NT2/D1 (cell line): ENCODE data around the gene CCNT2.

ENCODE experiments used
- SUZ12 ChIP-seq: IDR thresholded peaks from 2 replicates; pipeline ENCODE4 v1.6.1; 2011; ENCODE audit not compliant: insufficient read length, insufficient read depth; ENCODE audit errors: extremely low read depth
- YY1 ChIP-seq: IDR thresholded peaks from 2 replicates; pipeline ENCODE4 v1.6.1; 2011; ENCODE audit not compliant: insufficient read length, insufficient read depth
- ZNF274 ChIP-seq: IDR thresholded peaks from 2 replicates; pipeline ENCODE4 v1.6.1; 2011; ENCODE audit warnings: mild to moderate bottlenecking, low read depth, low read length

DNA sequence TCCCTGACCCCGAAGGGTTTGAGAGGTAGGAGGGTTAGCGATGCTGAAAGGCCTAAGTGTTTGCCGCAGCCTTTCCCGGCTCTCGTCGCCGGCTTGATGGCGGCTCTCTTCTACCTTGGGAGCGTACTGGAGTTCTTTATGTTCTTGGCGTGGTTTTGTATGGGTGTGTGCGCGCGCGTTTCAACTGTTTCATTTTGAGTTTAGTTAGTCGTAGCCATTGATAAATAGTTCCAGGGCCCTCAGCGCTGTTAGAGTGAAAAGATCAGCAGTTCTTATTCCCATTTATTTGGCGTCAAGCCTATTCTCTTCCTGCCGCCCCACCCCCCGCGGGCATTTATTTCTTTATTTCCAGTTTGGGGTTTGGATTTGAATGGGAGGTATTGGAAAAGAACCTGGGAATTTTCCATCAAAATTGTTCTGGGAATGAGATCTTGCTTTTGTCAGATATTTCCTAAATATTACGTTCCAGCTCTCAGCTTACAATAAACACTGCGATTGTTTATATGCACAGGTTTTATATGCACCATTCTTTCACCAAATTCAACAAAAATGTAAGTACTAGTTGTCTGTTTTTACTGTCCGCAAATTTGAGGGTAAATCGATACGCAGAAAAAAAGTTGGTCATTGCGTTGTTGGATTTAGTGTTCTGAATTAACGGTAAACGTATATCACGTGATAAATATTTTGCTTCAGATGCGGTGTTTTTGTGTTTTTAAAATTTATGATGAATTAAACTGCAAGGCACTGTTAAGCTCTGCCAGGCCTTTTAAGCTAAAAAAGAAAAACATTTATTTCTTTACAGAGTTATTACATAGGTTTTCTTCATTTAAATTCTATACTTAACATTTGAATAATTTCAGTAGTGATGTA is 954 bp downstream of the CCNT2 start:
- TF ChIP-seq YY1 (no peak), ZNF274 (no peak), SUZ12 (no peak)
